ENCODE measurements around the gene SH2B3. TPM values are rescaled to one million over a fixed set of nuclear protein-coding genes. Genes with fewer than 3 reads are reported as not detected.

SH2B3 gene
- polyA plus RNA-seq, 1 experiment = 21.6 TPM

GRCh38 chr12:111443086-111443485 is 37.4 kb downstream of the SH2B3 start:
- no peak overlapping the region for H3K27ac ChIP-seq (ENCODE audit: low read depth, low read length)
- no peak for DNase-seq (ENCODE audit: low read depth, low spot score)
- POLR2A ChIA-PET = no interaction called here
- H3K9me3 ChIP-seq (ENCODE audit: control insufficient read depth, insufficient read depth, low read length) = no peaks in the 10 kb centered on the region
- no peak overlapping the region for H3K4me3 ChIP-seq (ENCODE audit: low read depth, low read length)
- CTCF ChIA-PET = interaction anchor here (4.6 to 6.0 kb wide), 2 partner anchors 8 to 46 kb away, joined by 38 to 59 read pairs; no protein-coding TSS in a partner anchor
- no peak for TF ChIP-seq CTCF (IDR thresholded peaks at IDR 0.05; ENCODE audit: low read depth, low read length)
- no peaks in the 10 kb centered on the region for H3K27me3 ChIP-seq (ENCODE audit: control insufficient read depth, insufficient read depth, low read length)

- no peak overlapping the region for H3K27ac ChIP-seq (ENCODE audit: low read depth, low read length)
- DNase-seq (ENCODE audit: low read depth, low spot score) = no peak
- no peak for TF ChIP-seq CTCF (IDR thresholded peaks at IDR 0.05; ENCODE audit: low read depth, low read length)
- H3K9me3 ChIP-seq (ENCODE audit: control insufficient read depth, insufficient read depth, low read length) = no peaks in the 10 kb centered on the region
- ChIA-PET CTCF (interaction anchor here (4.6 to 6.0 kb wide), 2 partner anchors 8 to 47 kb away, joined by 38 to 59 read pairs; no protein-coding TSS in a partner anchor), POLR2A (no interaction called here)
- no peaks in the 10 kb centered on the region for H3K27me3 ChIP-seq (ENCODE audit: control insufficient read depth, insufficient read depth, low read length)
- no peak overlapping the region for H3K4me3 ChIP-seq (ENCODE audit: low read depth, low read length)
Measured at GRCh38 chr12:111443586-111443985, 37.9 kb downstream of the SH2B3 start.

DNA sequence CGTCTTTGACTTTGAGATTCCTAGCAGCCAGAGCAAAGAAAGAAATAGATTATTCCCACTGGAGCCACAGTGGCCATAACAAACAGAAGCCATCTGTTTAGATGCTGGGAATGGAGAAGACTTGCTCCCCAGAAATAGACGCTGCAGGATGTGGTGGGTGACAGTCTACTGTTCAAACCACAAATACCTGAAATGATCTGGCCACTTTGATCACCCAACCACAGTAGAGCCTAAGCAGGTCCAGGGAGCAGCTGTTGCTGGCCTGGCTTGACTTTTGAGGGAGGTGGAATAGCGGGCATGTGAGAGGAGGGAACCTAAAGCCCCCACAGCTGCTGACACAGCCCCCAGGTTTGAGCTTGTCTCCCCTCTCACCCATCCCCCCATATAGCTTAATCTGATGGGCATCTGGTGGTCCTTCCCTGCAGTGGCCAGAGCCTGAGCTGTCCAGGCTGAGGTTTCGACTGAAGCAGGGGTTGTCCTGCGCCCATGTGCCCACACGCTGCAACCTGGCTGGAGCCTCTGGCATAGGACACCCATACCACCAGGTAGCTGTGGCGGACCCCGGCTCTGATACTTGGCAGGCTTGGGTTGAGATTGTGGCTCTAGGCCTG is 38.7 kb downstream of the SH2B3 start:
- H3K4me3 ChIP-seq (ENCODE audit: low read depth, low read length) = no peak overlapping the region
- no peaks in the 10 kb centered on the region for H3K27me3 ChIP-seq (ENCODE audit: control insufficient read depth, insufficient read depth, low read length)
- H3K9me3 ChIP-seq (ENCODE audit: control insufficient read depth, insufficient read depth, low read length) = no peaks in the 10 kb centered on the region
- ChIA-PET POLR2A (no interaction called here), CTCF (interaction anchor here (1.1 to 4.6 kb wide), 2 partner anchors 46 to 48 kb away, joined by 3 to 38 read pairs; no protein-coding TSS in a partner anchor)
- H3K27ac ChIP-seq (ENCODE audit: low read depth, low read length) = peak overlapping the region; percentile 52
- TF ChIP-seq CTCF (IDR thresholded peaks at IDR 0.05; ENCODE audit: low read depth, low read length) = no peak
- DNase-seq (ENCODE audit: low read depth, low spot score) = no peak

DNA sequence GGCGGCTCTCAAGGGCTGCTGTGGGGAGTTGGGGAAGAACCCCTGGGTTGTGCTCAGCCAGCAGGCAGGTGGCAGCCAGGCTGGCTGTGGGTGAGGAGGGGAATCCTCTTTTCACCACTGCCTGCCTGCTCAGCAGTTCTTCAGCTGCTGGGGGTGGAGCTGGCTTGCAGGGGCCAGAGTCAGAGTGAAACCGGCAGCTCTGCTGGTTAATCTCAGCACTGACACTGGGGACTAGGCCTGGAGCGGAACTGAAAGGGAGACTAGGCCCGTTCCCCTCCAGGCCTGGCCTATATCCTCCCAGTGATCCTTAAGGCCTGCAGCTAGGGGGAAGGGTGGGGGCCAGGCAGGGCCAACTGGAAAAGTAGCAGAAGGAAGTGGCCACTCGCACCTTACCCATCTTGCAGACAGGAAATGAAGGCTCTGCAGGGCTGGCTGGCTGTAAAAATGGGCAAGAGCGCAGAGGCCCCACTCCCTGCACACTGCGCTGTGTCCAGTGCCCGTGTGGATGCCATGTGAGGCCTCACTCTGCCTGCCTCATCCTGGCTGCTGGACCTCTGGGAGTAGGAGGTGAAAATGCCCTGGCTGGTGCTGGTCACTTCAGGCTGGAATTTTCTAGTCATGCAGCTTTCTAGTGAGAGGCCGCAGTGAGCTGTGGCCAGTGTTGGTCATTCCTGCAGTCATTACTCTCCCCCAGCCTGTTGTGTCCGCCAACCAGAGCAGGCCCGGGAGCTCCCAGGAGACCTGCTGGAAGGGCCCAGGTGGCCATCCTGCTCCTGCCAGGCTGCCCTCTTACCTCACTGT is 39.4 kb downstream of the SH2B3 start:
- no peak for DNase-seq (ENCODE audit: low read depth, low spot score)
- POLR2A ChIA-PET = interaction anchor here (0.8 to 1.9 kb wide), 2 partner anchors 7 to 10 kb away, joined by 5 read pairs; no protein-coding TSS in a partner anchor

More for the DNA sequence above, 39.4 kb downstream of the SH2B3 start:
- CTCF ChIA-PET = interaction anchor here (1.1 to 4.6 kb wide), 3 partner anchors 46 to 49 kb away, joined by 3 to 38 read pairs (median 11); no protein-coding TSS in a partner anchor
- Histone ChIP-seq H3K27ac (ENCODE audit: low read depth, low read length) (peak overlapping the region; percentile 52), H3K27me3 (ENCODE audit: control insufficient read depth, insufficient read depth, low read length) (no peaks in the 10 kb centered on the region), H3K9me3 (ENCODE audit: control insufficient read depth, insufficient read depth, low read length) (no peaks in the 10 kb centered on the region), H3K4me3 (ENCODE audit: low read depth, low read length) (no peak overlapping the region)
- TF ChIP-seq CTCF (IDR thresholded peaks at IDR 0.05; ENCODE audit: low read depth, low read length) = no peak

All from AG04450 (cell line).